Heart right ventricle (tissue), 16 donors: ENCODE data around the gene B4GALT5. TPM values are rescaled to one million over a fixed set of nuclear protein-coding genes. Genes with fewer than 3 reads are reported as not detected.
A peak's percentile ranks its signal among the peaks of the same experiment; 100 is the strongest.
"Not testable (repeated sequence)": the region's sequence is repeated elsewhere in the genome, so short reads cannot be mapped to it uniquely, and the experiment has no call there.

ENCODE experiments used
- ATAC-seq, 8 donors: fragments of 200-7000 bp; cut with Tn5 transposase; one replicate each; pipeline ENCODE4 v1.9.1; 2020; ENCODE audit warnings: mild to moderate bottlenecking in 8 of 8, moderate library complexity in 8 of 8, moderate number of reproducible peaks in 1 of 8
- DNase-seq, 2 donors: peaks; one replicate each; pipeline ENCODE4 v3.0.0-alpha.2; 2020
- H3K27ac ChIP-seq, 10 donors: fragments of 200-600 bp; sonication (generic) in 2 of 10; one replicate each; pipeline versions ENCODE4 v1.5.0 to v1.8.0; 2020 to 2022; ENCODE audit warnings: mild to moderate bottlenecking in 3 of 10
- H3K27me3 ChIP-seq, 7 donors: fragments of 200-600 bp; one replicate each; pipeline ENCODE4 v1.8.0; 2021 to 2022; ENCODE audit warnings: mild to moderate bottlenecking in 2 of 7
- H3K36me3 ChIP-seq, 9 donors: fragments of 200-600 bp; sonication (generic) in 1 of 9; one replicate each; pipeline versions ENCODE4 v1.5.0 to v1.8.0; 2020 to 2022; ENCODE audit warnings: mild to moderate bottlenecking in 2 of 9
- H3K4me1 ChIP-seq, 9 donors: fragments of 200-600 bp; sonication (generic) in 1 of 9; one replicate each; pipeline versions ENCODE4 v1.5.0 to v1.8.0; 2020 to 2022; ENCODE audit warnings: mild to moderate bottlenecking in 4 of 9
- H3K4me3 ChIP-seq, 10 donors: fragments of 200-600 bp; sonication (generic) in 2 of 10; one replicate each; pipeline versions ENCODE4 v1.5.0 to v1.8.0; 2020 to 2022; ENCODE audit warnings: mild to moderate bottlenecking in 7 of 10, moderate library complexity in 2 of 10
- H3K9me3 ChIP-seq, 11 donors: fragments of 200-600 bp in 10 of 11; sonication (generic) in 2 of 11; one replicate each; pipeline versions ENCODE4 v1.5.0 to v1.8.0; 2013 to 2022; ENCODE audit warnings: mild to moderate bottlenecking in 2 of 11, control low read depth in 1 of 11, moderate library complexity in 1 of 11
- WGBS, 2 donors: extraction: QIAGEN DNeasy Blood & Tissue Kit; methylation state at CpG; one replicate each; pipeline ENCODE4 v1.1.7; 2013; ENCODE audit warnings: inconsistent platforms in 1 of 2; 5-methylcytosine and 5-hydroxymethylcytosine counted together
- intact Hi-C, 10 donors: fragments of 100-400 bp; cut with DNase I; formaldehyde crosslinking; loops; one replicate each; pipeline versions ENCODE4 v1.11.1 to v1.14.2; 2022
- long read RNA-seq, 3 donors: library from polyadenylated mRNA; unstranded; transcript quantifications; one replicate each; pipeline ENCODE4 v2.0.0, GENCODE V29; 2020 to 2021
- polyA plus RNA-seq, 2 donors: library from polyadenylated mRNA; stranded (reverse); fragments of 200-250 nt; gene quantifications; one replicate each; pipeline ENCODE4 v1.2.3, GENCODE V29; 2013
- total RNA-seq, 10 donors: library from RNA; stranded (reverse); fragmentation: NEBNext Ultra II Directional in 3 of 10; extraction: Animal tissue kit (Norgen Biotek cat#: 25700) in 3 of 10; gene quantifications; one replicate each; pipeline versions ENCODE4 v1.2.1 to v1.2.4, GENCODE V29; 2021 to 2023
- TF ChIP-seq, protein P1 (sequence below), 9 donors: fragments of 200-600 bp; sonication (generic) in 2 of 9; IDR thresholded peaks; one replicate each; pipeline versions ENCODE4 v1.5.0 to v1.8.0; 2021 to 2022; ENCODE audit warnings: antibody characterized with exemption in 9 of 9, mild to moderate bottlenecking in 5 of 9, moderate library complexity in 1 of 9
- donor health status: Arrhythmogenic right ventricular cardiomyopathy.
- donor health status: ischemic (EF 13 %, LVEDD 7.1; RV severe dilation, severe dysfunction).
- donor health status: healthy with polysubstance abuse.
- donor health status: DM: no; HTN: yes; CAD: no.
- donor health status: DM: no; HTN: no; CAD: no.
- donor health status: ischemic (EF 25% LVEDD 6.9; RV normal size, moderate dysfunction).
- donor health status: ischemic (EF 25% LVEDD 5.7; RV mildly dilated, moderate dysfunction).
- donor health status: healthy.
- donor health status: DM: yes; HTN: yes; CAD: no.
- donor health status: Ischemic cardiomyopathy.
- donor health status: ischemic (EF 35%, LVEDD 5.7; RV mildly dilated, moderate dysfunction).
- donor health status: nonischemic (EF 11% LVEDD 7.7; RV severe dilation, severe dysfunction).
- donor health status: DM: yes; HTN: yes; CAD: no.
- donor health status: PGD.
- donor health status: ischemic (EF 29% LVEDD 5.4; RV normal size, mild dysfunction).
- donor health status: nonischemic (EF 23%, LVEDD 6.1; RV moderate dilation, normal function).

The B4GALT5 gene, protein sequence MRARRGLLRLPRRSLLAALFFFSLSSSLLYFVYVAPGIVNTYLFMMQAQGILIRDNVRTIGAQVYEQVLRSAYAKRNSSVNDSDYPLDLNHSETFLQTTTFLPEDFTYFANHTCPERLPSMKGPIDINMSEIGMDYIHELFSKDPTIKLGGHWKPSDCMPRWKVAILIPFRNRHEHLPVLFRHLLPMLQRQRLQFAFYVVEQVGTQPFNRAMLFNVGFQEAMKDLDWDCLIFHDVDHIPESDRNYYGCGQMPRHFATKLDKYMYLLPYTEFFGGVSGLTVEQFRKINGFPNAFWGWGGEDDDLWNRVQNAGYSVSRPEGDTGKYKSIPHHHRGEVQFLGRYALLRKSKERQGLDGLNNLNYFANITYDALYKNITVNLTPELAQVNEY
- total RNA-seq, result 10 to 100 TPM; 24.4 to 61.6 (median 34.3) TPM
- polyA plus RNA-seq, result 10 to 100 TPM in 1 of 2 donors, 1 to 10 TPM in 1; 7.4 to 12.5 TPM
- long read RNA-seq, donor 1, full-length matches to known transcripts, result 1 of 18 reads
- long read RNA-seq, donor 1, partial matches to known transcripts, result 0 of 18 reads
- long read RNA-seq, donor 1, other reads (novel, unspliced or antisense), result 17 of 18 reads
- long read RNA-seq, donor 2, full-length matches to known transcripts, result 2 of 13 reads
- long read RNA-seq, donor 2, partial matches to known transcripts, result 2 of 13 reads
- long read RNA-seq, donor 2, other reads (novel, unspliced or antisense), result 9 of 13 reads
- long read RNA-seq, donor 3, full-length matches to known transcripts, result 13 of 59 reads
- long read RNA-seq, donor 3, partial matches to known transcripts, result 1 of 59 reads
- long read RNA-seq, donor 3, other reads (novel, unspliced or antisense), result 45 of 59 reads

DNA sequence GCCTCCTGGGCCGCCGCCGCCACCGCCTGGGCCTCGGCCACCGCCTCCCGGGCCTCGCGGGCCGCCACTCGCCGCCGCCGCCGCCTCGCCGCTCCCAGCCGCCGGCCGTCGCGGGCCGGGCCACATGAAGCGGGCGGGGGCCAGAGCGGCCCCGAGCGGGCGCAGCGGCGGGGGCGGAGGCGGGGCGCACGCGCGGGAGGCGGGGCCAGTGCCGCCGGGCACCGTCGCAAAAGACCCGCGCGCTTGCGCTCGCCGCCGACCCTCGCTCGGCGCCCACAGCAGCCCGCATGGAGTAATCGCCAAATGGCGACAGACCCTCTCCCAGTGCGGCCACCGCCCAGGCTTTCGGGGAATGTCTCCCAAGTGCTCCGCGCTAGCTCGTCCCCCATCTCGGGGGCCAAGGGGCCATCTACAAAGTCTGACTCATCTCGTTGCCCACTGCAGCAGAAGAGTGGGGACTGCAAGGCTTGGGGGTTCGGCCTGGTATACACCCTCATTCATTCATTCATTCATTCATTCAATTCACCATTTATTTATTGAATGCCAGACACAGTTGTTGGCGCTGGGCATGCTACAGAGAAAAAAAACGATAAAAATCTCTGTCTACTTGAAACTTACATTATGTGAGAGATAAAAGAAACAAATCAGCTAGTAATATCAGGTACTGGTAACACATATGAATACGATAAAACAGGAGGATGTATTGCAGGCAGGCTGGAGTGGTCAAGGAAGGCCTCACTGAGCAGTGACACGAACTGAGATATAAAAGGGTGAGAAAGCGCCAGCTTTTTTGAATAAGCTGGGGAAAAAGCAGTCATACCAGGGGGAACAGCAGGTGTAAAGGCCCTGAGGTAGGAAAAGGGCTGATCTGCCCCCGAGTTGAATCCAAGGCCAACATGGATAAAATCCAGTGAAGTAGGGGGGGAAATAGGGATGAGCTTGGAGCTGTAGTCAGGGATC, at the start of gene B4GALT5:
Gene B4GALT5, minus strand, starts transcription at position 126 of the 960 bp plus-strand sequence. CDS start 188 bp downstream, outside the sequence.
- WGBS, 2 donors, result 4 to 9% methylated on average over 34 to 69 of the region's 70 CpGs
- Histone ChIP-seq H3K36me3 (no peaks in the 10 kb centered on the region), H3K4me1 (peaks cover 0 to 55% (median 42%) of the 10 kb centered on the region in 9 donors), H3K9me3 (no peaks in the 10 kb centered on the region), H3K27ac (peak within 1 kb of the TSS; percentile 88 to 99 (median 96)), H3K4me3 (peak within 1 kb of the TSS; percentile 79 to 99 (median 98)), H3K27me3 (no peaks in the 10 kb centered on the region)
- peak; percentile 82 to 93 (median 89) for ATAC-seq
- peak; percentile 72 to 76 for DNase-seq
- intact Hi-C loops, result loop anchor here in 8 of 10 donors (2.0 to 10.0 kb wide), 7 partner anchors 77 to 102 kb away; partner anchors contain the start of gene SLC9A8 (in 6 of the 8)
- TF ChIP-seq, protein P1, sequence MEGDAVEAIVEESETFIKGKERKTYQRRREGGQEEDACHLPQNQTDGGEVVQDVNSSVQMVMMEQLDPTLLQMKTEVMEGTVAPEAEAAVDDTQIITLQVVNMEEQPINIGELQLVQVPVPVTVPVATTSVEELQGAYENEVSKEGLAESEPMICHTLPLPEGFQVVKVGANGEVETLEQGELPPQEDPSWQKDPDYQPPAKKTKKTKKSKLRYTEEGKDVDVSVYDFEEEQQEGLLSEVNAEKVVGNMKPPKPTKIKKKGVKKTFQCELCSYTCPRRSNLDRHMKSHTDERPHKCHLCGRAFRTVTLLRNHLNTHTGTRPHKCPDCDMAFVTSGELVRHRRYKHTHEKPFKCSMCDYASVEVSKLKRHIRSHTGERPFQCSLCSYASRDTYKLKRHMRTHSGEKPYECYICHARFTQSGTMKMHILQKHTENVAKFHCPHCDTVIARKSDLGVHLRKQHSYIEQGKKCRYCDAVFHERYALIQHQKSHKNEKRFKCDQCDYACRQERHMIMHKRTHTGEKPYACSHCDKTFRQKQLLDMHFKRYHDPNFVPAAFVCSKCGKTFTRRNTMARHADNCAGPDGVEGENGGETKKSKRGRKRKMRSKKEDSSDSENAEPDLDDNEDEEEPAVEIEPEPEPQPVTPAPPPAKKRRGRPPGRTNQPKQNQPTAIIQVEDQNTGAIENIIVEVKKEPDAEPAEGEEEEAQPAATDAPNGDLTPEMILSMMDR (IDR thresholded peaks at IDR 0.05), result no peak

DNA sequence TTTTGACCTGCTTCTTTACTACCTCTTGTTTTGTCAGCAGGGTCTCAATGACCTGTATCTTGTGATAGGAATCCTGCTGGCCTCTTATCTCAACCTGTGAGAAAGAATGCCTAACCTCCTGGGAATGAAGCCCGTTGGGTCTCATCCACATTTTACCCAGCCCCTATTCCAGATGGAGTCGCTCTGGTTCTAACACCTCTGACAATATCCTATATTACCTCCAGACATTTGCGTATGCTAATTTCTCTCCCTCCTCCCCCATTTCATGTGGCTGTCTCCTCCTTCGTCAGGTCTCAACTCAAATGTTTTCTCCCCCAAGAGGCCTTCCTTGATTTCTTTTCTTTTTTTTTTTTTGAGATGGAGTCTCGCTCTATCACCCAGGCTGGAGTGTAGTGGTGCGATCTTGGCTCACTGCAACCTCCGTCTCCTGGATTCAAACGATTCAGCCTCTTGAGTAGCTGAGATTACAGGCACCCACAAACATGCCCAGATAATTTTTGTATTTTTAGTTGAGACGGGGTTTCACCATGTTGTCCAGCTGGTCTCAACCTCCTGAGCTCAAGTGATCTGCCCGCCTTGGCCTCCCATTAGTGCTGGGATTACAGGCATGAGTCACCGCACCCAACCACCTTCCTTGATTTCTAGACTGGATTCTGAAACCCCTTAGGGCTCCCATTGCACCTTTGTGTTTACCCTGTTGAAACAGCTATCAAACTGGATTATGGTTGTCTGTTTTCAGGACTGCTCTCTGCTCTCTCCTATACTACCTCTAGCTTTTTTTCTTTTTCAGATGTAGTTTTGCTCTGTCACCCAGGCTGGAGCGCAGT, 49.5 kb upstream of the B4GALT5 start:
- Histone ChIP-seq H3K4me3 (no peak overlapping the region), H3K4me1 (peaks cover 0 to 45% (median 24%) of the 10 kb centered on the region in 9 donors), H3K27me3 (no peaks in the 10 kb centered on the region), H3K36me3 (no peaks in the 10 kb centered on the region), H3K9me3 (no peaks in the 10 kb centered on the region), H3K27ac (peak overlapping the region in 3 of 10 donors; percentile 21 to 86 (median 55))
- DNase-seq, result no peak
- WGBS, 2 donors, result 71 to 75% methylated on average over 12 of the region's 12 CpGs
- TF ChIP-seq, protein P1 (IDR thresholded peaks at IDR 0.05), result no peak
- intact Hi-C loops, result no loop called here
- no peak for ATAC-seq

DNA sequence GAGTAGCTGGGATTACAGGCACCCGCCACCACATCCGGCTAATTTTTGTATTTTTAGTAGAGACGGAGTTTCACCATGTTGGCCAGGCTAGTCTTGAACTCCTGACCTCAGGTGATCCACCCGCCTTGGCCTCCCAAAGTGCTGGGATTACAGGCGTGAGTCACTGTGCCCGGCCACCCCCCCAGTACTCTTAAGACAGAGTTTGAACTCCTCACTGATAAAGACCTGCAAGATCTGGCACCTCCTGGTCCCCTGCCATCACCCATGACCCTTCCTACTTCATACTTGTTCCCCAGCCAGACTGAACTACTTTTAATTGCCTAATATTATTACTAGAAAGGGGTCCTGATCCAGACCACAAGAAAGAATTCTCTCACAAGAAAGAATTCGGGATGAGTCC, 48.2 kb upstream of the B4GALT5 start:
- H3K4me3 ChIP-seq, intact Hi-C loops, H3K36me3 ChIP-seq, H3K27ac ChIP-seq, DNase-seq, ATAC-seq, H3K9me3 ChIP-seq, H3K27me3 ChIP-seq: not testable (repeated sequence)
- peaks cover 0 to 33% (median 15%) of the 10 kb centered on the region in 9 donors for H3K4me1 ChIP-seq
- WGBS, 2 donors, result 89 to 91% methylated on average over 7 of the region's 7 CpGs
